Renal cortical epithelial cell (primary cell): ENCODE results near the gene DOP1A. TPM values are rescaled to one million over a fixed set of nuclear protein-coding genes. Genes with fewer than 3 reads are reported as not detected.

ENCODE experiments used
- DNase-seq: peaks from one replicate; pipeline ENCODE4 v3.0.0-alpha.2; 2011; ENCODE audit warnings: low read depth
- total RNA-seq: library from RNA; depleted of rRNA; stranded (reverse); fragments of >200 nt; gene quantifications from 2 replicates; pipeline ENCODE4 v1.2.3, GENCODE V29; 2014

DOP1A gene
- total RNA-seq, 1 donor from 2014 or later, result 53.0 TPM

GRCh38 chr6:83073615-83074014 is 6.1 kb downstream of the DOP1A start:
- no peak for DNase-seq

DNA sequence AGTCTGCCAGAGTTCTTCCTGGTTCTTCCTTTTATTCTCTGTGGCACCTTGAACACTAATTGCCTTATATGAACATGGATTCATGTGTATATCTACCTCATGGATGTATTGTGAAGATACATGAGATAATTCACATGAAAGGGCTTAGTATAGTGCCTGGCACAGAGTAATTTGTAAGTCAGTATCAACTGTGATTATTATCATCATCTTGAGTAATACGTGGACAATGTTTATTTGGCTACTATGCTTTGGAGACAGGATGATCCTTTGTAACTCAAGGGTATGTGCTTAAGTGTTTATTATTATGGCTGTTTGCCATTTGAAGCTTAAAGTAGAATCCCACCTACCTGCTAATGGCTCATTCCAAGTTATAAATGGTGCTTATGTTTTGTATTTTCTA is 16.0 kb downstream of the DOP1A start:
- no peak for DNase-seq

DNA sequence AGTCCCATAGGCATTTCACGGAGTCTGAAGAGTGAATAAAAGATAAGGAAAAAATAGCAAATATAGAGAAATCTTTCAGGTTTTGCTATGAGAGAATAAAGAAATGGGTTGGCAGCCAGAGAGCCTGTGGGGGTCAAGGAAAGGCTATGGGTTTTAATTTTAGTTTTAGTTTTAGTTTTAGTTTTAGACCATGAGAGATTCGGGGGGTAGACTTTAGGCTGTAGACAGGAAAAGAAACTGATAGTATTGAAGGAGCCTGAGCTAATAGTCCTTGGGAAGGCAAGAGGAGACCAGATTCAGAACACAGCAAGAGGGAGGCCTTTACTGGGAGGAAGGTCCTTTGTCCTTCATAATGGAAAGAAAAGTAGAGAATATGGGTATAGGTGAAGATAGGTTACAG is 19.3 kb downstream of the DOP1A start:
- no peak for DNase-seq

- DNase-seq, result no peak
Observed at GRCh38 chr6:83092756-83093399, 25.4 kb downstream of the DOP1A start.

DNA sequence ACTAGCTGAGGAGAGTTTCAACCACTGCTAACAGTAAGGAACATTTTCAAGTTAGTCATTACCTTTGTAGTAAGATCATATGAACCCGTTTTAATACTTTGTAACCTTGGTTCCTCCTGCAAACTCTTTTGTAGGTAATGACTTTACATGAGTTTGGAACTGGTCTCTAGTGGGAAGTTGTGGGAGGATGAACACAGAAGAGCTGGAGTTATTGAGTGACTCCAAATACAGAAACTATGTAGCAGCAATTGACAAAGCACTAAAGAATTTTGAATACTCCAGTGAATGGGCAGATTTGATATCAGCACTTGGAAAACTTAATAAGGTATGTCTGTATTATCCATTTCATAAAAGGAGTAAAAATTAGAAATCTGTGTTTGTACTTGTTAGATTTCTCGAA is 29.3 kb downstream of the DOP1A start:
- peak; percentile 48 for DNase-seq

DNA sequence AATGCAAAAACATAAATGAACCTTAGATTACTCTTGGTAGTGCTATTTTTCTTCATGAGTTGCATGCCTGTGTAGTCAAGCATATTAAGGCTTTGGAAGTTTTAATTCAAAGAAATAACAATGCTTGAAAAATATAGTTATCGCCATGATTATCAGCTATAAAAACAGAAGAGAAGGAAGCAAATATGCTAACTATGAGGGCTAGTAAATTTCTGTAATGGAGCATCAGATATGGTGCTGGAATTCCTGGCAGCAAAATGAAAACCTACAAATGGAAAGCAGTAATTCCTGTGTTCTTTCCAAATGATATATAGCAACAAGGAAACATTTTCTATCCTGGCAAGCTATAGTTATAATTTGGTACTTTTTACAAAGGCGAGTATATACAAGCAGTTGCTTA is 29.7 kb downstream of the DOP1A start:
- no peak for DNase-seq

- DNase-seq, result no peak
Observed at GRCh38 chr6:83097675-83098074, 30.2 kb downstream of the DOP1A start.

- DNase-seq, result no peak
Observed at GRCh38 chr6:83098589-83098988, 31.1 kb downstream of the DOP1A start.

GRCh38 chr6:83108378-83108777 is 40.9 kb downstream of the DOP1A start:
- DNase-seq, result no peak

DNA sequence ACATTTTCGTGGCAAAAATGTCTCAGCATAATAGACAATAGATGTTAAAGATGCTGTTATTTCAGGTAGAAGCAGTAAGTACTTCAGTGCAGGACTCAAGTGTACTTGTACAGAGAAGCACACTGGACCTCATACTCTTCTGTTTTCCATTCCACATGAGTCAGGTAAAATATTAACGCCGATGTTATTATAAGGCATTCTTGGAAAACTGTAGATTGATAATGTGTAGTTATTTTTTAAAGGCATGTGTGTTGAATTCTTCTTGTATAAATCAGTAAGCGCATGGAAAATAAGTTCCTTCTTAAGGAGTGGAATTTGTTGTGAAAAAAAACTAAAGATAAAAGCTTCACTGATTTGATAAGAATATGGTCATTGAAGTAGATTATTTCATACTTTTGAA is 45.8 kb downstream of the DOP1A start:
- DNase-seq, result peak; percentile 66

GRCh38 chr6:83114164-83114563 is 46.7 kb downstream of the DOP1A start:
- DNase-seq, result peak; percentile 39

- no peak for DNase-seq
Observed at GRCh38 chr6:83117802-83118201, 50.3 kb downstream of the DOP1A start.

DNA sequence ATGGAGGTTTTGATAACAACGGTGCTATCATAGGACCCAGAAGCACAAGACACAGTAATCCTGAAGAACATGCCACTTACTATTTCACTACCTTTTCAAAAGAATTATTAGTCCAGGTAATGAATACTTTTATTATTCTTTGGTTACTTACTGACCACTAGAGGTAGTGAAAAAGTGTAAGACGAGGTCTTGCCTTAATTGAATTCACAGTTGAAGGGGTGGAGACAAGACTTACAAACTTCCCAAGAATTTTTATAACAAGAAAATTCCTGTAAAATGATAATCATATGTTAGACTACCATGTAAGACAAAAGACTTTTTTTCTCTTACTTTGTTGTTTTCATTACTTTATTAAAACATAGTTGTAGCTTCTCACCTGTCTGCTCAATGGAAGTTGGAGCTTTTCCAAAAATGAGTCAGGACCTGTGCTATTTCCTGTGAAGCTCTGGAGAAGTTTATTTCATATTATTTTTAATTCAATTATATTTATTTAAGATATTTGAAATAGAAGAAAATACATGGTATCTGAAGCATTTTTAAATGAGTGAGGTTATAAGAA is 52.4 kb downstream of the DOP1A start:
- peak; percentile 9 for DNase-seq

GRCh38 chr6:83124553-83124952 is 57.1 kb downstream of the DOP1A start:
- no peak for DNase-seq

DNA sequence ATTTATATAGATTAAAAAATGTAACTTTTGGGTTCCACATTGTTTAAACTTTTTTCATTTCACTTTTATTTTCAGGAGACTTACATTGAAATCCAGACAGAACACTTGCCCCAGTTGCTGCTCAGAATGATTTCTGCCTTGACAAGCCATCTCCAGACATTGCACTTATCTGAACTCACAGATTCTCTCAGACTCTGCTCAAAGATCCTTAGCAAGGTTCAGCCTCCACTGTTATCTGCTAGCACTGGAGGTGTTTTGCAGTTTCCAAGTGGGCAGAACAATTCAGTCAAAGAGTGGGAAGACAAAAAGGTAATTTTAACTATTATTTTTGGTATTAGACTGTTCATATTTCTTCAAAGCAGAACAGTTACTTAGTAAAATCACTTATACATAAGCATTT is 58.0 kb downstream of the DOP1A start:
- no peak for DNase-seq

- no peak for DNase-seq
Observed at GRCh38 chr6:83126223-83126622, 58.8 kb downstream of the DOP1A start.

DNA sequence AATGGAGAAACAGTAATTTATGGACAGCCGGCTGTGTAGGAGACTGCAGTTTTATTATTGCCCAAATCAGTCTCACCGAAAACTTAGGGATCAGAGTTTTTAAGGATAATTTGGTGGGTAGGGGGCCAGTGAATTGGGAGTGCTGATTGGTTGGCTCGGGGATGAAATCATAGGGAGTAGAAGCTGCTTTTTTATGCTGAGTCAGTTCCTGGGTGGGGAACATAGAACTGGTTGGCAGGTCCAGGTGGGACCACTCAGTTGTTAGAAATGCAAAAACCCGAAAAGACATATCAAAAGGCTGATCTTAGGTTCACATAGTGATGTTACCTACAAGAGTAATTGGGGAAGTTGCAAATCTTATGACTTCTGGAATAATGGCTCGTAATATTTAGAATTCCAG is 59.3 kb downstream of the DOP1A start:
- DNase-seq, result no peak

- no peak for DNase-seq
Observed at GRCh38 chr6:83127258-83127657, 59.8 kb downstream of the DOP1A start.

GRCh38 chr6:83127976-83128375 is 60.5 kb downstream of the DOP1A start:
- DNase-seq, result no peak

GRCh38 chr6:83132121-83132520 is 64.7 kb downstream of the DOP1A start:
- DNase-seq, result no peak

GRCh38 chr6:83138118-83138722 is 70.7 kb downstream of the DOP1A start:
- no peak for DNase-seq

DNA sequence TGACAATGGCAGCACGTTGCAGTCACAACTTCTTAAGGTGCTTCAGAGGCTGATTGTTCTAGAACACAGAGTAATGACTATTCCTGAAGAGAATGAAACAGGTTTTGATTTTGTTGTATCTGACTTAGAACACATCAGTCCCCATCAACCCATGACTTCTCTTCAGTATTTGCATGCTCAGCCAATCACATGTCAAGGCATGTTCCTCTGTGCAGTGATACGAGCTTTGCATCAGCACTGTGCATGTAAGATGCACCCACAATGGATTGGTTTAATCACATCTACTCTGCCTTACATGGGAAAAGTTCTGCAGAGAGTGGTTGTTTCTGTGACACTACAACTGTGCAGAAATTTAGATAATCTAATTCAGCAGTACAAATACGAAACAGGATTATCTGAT is 71.3 kb downstream of the DOP1A start:
- DNase-seq, result no peak

- no peak for DNase-seq
Observed at GRCh38 chr6:83151114-83151513, 83.6 kb downstream of the DOP1A start.

GRCh38 chr6:83152913-83153312 is 85.4 kb downstream of the DOP1A start:
- peak; percentile 6 for DNase-seq
